ENCODE data around the gene LIPC. TPM values are rescaled to one million over a fixed set of nuclear protein-coding genes. Genes with fewer than 3 reads are reported as not detected.

The LIPC gene
- total RNA-seq, 1 experiment from 2014 or later = not detected

- Histone ChIP-seq H3K4me3 (ENCODE audit: low read depth, low read length, poor library complexity, severe bottlenecking) (no peak overlapping the region), H3K4me1 (ENCODE audit: insufficient read depth, low read length, poor library complexity, severe bottlenecking) (no peaks in the 10 kb centered on the region), H3K9me3 (ENCODE audit: low read depth, low read length, poor library complexity, severe bottlenecking) (no peaks in the 10 kb centered on the region), H3K27ac (ENCODE audit: low read depth, low read length, poor library complexity, severe bottlenecking) (no peak overlapping the region), H3K27me3 (replicated peaks; ENCODE audit: insufficient read depth, low read depth, low read length, poor library complexity) (no peaks in the 10 kb centered on the region), H3K36me3 (ENCODE audit: insufficient read depth, low read length, poor library complexity, severe bottlenecking) (no peaks in the 10 kb centered on the region)
- intact Hi-C loops (cut with micrococcal nuclease; ENCODE audit: unreplicated experiment) = no loop called here
- DNase-seq (ENCODE audit: low spot score) = no peak
- POLR2A ChIA-PET (ENCODE audit: low non-redundant PET) = no interaction called here
- BruUV-seq (replicated peaks) = no TSS peak
- CTCF ChIA-PET = no interaction called here
- TF ChIP-seq EZH2 (IDR thresholded peaks at IDR 0.05; ENCODE audit: borderline replicate concordance, low read depth, low read length, poor library complexity, severe bottlenecking) = no peak
- TF ChIP-seq, protein P1, sequence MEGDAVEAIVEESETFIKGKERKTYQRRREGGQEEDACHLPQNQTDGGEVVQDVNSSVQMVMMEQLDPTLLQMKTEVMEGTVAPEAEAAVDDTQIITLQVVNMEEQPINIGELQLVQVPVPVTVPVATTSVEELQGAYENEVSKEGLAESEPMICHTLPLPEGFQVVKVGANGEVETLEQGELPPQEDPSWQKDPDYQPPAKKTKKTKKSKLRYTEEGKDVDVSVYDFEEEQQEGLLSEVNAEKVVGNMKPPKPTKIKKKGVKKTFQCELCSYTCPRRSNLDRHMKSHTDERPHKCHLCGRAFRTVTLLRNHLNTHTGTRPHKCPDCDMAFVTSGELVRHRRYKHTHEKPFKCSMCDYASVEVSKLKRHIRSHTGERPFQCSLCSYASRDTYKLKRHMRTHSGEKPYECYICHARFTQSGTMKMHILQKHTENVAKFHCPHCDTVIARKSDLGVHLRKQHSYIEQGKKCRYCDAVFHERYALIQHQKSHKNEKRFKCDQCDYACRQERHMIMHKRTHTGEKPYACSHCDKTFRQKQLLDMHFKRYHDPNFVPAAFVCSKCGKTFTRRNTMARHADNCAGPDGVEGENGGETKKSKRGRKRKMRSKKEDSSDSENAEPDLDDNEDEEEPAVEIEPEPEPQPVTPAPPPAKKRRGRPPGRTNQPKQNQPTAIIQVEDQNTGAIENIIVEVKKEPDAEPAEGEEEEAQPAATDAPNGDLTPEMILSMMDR (conservative IDR thresholded peaks at IDR 0.05; ENCODE audit: low read depth, low read length) = no peak
These were observed 64.2 kb downstream of the LIPC start for GRCh38 chr15:58495891-58496408.

- H3K4me1 ChIP-seq (ENCODE audit: insufficient read depth, low read length, poor library complexity, severe bottlenecking) = no peaks in the 10 kb centered on the region
- DNase-seq (ENCODE audit: low spot score) = no peak
- intact Hi-C loops (cut with micrococcal nuclease; ENCODE audit: unreplicated experiment) = no loop called here
- TF ChIP-seq, protein P1 (conservative IDR thresholded peaks at IDR 0.05; ENCODE audit: low read depth, low read length) = no peak
- TF ChIP-seq EZH2 (IDR thresholded peaks at IDR 0.05; ENCODE audit: borderline replicate concordance, low read depth, low read length, poor library complexity, severe bottlenecking) = no peak
- BruUV-seq (replicated peaks) = no TSS peak
- POLR2A ChIA-PET (ENCODE audit: low non-redundant PET) = no interaction called here
- H3K36me3 ChIP-seq (ENCODE audit: insufficient read depth, low read length, poor library complexity, severe bottlenecking) = no peaks in the 10 kb centered on the region
- no peak overlapping the region for H3K4me3 ChIP-seq (ENCODE audit: low read depth, low read length, poor library complexity, severe bottlenecking)
- CTCF ChIA-PET = no interaction called here
- no peak overlapping the region for H3K27ac ChIP-seq (ENCODE audit: low read depth, low read length, poor library complexity, severe bottlenecking)
- H3K9me3 ChIP-seq (ENCODE audit: low read depth, low read length, poor library complexity, severe bottlenecking) = no peaks in the 10 kb centered on the region
- no peaks in the 10 kb centered on the region for H3K27me3 ChIP-seq (replicated peaks; ENCODE audit: insufficient read depth, low read depth, low read length, poor library complexity)
These were observed 65.4 kb downstream of the LIPC start for GRCh38 chr15:58497046-58497785.

DNA sequence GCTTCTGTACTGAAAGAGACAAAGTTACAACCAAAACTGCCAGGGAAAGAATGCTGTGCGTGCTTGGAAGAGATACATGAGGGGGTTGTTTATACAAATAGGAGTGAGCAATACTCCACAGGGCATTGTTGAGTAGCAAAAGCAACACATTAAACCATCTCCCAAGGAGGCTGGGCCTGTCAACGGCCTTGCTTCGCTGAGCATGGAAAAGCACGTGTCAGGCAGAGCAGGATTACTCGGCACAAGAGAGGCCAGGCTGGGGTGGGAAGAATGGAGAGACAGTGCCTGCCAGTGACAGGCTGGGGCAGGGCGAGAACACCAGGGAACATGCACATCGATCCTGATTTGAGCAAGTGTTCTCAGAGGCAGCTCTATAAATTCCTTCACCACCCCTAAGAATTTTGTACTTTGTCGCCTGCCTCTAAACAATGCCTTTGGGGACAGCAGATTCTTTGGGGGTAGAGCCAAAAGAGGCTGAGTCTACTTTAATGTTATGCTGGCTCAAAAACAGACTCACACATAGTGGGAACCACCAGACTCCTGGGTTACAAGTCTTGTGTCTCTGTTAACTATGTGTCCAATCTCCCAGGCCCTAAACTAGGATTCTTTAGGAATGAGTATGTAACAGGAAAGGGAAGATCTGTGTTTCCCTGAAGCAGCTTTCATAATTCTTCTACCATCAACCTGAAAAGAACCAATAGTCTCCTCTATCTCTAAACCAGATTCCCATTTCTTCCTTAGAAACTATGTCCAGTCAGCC lies 67.2 kb downstream of the LIPC start:
- intact Hi-C loops (cut with micrococcal nuclease; ENCODE audit: unreplicated experiment) = no loop called here
- Histone ChIP-seq H3K4me1 (ENCODE audit: insufficient read depth, low read length, poor library complexity, severe bottlenecking) (no peaks in the 10 kb centered on the region), H3K4me3 (ENCODE audit: low read depth, low read length, poor library complexity, severe bottlenecking) (no peak overlapping the region), H3K9me3 (ENCODE audit: low read depth, low read length, poor library complexity, severe bottlenecking) (no peaks in the 10 kb centered on the region), H3K36me3 (ENCODE audit: insufficient read depth, low read length, poor library complexity, severe bottlenecking) (no peaks in the 10 kb centered on the region), H3K27me3 (replicated peaks; ENCODE audit: insufficient read depth, low read depth, low read length, poor library complexity) (no peaks in the 10 kb centered on the region), H3K27ac (ENCODE audit: low read depth, low read length, poor library complexity, severe bottlenecking) (no peak overlapping the region)
- no TSS peak for BruUV-seq (replicated peaks)
- TF ChIP-seq, protein P1 (conservative IDR thresholded peaks at IDR 0.05; ENCODE audit: low read depth, low read length) = no peak
- TF ChIP-seq EZH2 (IDR thresholded peaks at IDR 0.05; ENCODE audit: borderline replicate concordance, low read depth, low read length, poor library complexity, severe bottlenecking) = no peak
- DNase-seq (ENCODE audit: low spot score) = no peak
- ChIA-PET CTCF (no interaction called here), POLR2A (ENCODE audit: low non-redundant PET) (no interaction called here)

All from A673 (cell line).